ENCODE measurements around the gene INTS11. TPM values are rescaled to one million over a fixed set of nuclear protein-coding genes. Genes with fewer than 3 reads are reported as not detected.

Gene INTS11
- total and polyA plus RNA-seq, 9 of the 15 experiments (the other 6 are each of a cell fraction or from before 2014, with no cell fraction given) = 3.6 to 183 (median 110) TPM

GRCh38 chr1:1371364-1371745 is 46.9 kb upstream of the INTS11 start:
- no peak overlapping the region for H3K27ac ChIP-seq (ENCODE audit: extremely low read depth, low read depth, low read length)
- POLR2A ChIA-PET = interaction anchor here (0.7 to 1.8 kb wide), 8 partner anchors 14 to 75 kb away, joined by 3 to 6 read pairs (median 3); partner anchors contain the start of gene CCNL2
- peaks cover 31% of the 10 kb centered on the region for H3K79me2 ChIP-seq (ENCODE audit: control insufficient read depth, insufficient read depth, low read length)
- peaks cover 4% of the 10 kb centered on the region for H3K9me3 ChIP-seq (replicated peaks; ENCODE audit: control insufficient read depth, insufficient read depth, low read depth, low read length)
- TF ChIP-seq ZBTB1 (CRISPR knock-in tag; IDR thresholded peaks at IDR 0.05; ENCODE audit: borderline replicate concordance, low read depth) = 0 out of 2 replicates have a peak, but pooled peaks have one; percentile 23
- TF ChIP-seq GABPB1 (CRISPR knock-in tag; IDR thresholded peaks at IDR 0.05) = 0 out of 2 replicates have a peak, but pooled peaks have one; percentile 12
- 0 out of 2 replicates have a peak, but pooled peaks have one; percentile 22 for TF ChIP-seq RBM14 (IDR thresholded peaks at IDR 0.05; ENCODE audit: borderline replicate concordance, insufficient read depth, low read depth, low read length)
- no peak for TF ChIP-seq BCLAF1 (IDR thresholded peaks at IDR 0.05; ENCODE audit: borderline replicate concordance in 1 of 2, control insufficient read depth in 1 of 2, low read depth in 2 of 2, low read length in 1 of 2)
- TF ChIP-seq LCOR (CRISPR knock-in tag; IDR thresholded peaks at IDR 0.05) = peak; percentile 67; the same call in 1 of the 2 replicates
- peak; percentile 1; the same call in 1 of the 2 replicates for TF ChIP-seq VEZF1 (CRISPR knock-in tag; IDR thresholded peaks at IDR 0.05)
- no peak for TF ChIP-seq PHB (CRISPR knock-in tag; IDR thresholded peaks at IDR 0.05)
- TF ChIP-seq POLR2A (conservative IDR thresholded peaks at IDR 0.05) = peak; percentile 34; the same call in 1 of the 2 replicates
- H3K4me3 ChIP-seq = no peak overlapping the region
- peak overlapping the region in 1 of 2 experiments; percentile 79; a peak in 2 of 4 replicates for H3K9ac ChIP-seq (ENCODE audit: insufficient read depth in 1 of 2, low read depth in 2 of 2, low read length in 2 of 2)
- no peak for FAIRE-seq
- CTCF ChIA-PET (ENCODE audit: low intra/inter-chr PET ratio) = no interaction called here
- WGBS (ENCODE audit: insufficient coverage, low coverage, missing lambda C conversion rate) = 80% methylated on average over 10 of the region's 12 CpGs
- no peak overlapping the region for H2AFZ ChIP-seq (ENCODE audit: low read depth, low read length)
- peaks cover 13 to 50% of the 10 kb centered on the region in 2 experiments for H3K4me1 ChIP-seq (replicated peaks in 1 of 2; ENCODE audit: control insufficient read depth in 2 of 2, insufficient read depth in 2 of 2, low read length in 2 of 2)
- H3K9me1 ChIP-seq (ENCODE audit: control insufficient read depth, insufficient read depth, low read length) = peaks cover 6% of the 10 kb centered on the region
- no peak for DNase-seq (ENCODE audit: extremely low read depth in 1 of 4, low spot score in 3 of 4)
- H3K27me3 ChIP-seq (ENCODE audit: control insufficient read depth in 2 of 2, insufficient read depth in 2 of 2, low read length in 2 of 2) = no peaks in the 10 kb centered on the region
- in situ Hi-C loops (cut with MboI) (no loop called here), intact Hi-C loops (cut with micrococcal nuclease) (loop anchor here (10.0 kb wide), 1 partner anchor 133 kb away; no protein-coding TSS in a partner anchor)
- no peak overlapping the region for H3K4me2 ChIP-seq (ENCODE audit: insufficient read depth, low read length)
- peaks cover 26% of the 10 kb centered on the region for H3K36me3 ChIP-seq (ENCODE audit: control insufficient read depth, insufficient read depth, low read length)
- no TSS peak for BruUV-seq (replicated peaks)
- no peak for ATAC-seq
- peaks cover 7% of the 10 kb centered on the region; the same call in 1 of the 2 replicates for H4K20me1 ChIP-seq (replicated peaks; ENCODE audit: control insufficient read depth, insufficient read depth, low read length)

Data from K562 (cell line).